ENCODE data around the gene ZBTB9.

Gene ZBTB9

GRCh38 chr6:33418690-33419291, 35.6 kb upstream of the ZBTB9 start:
- DNase-seq (ENCODE audit: low spot score): no peak

DNA sequence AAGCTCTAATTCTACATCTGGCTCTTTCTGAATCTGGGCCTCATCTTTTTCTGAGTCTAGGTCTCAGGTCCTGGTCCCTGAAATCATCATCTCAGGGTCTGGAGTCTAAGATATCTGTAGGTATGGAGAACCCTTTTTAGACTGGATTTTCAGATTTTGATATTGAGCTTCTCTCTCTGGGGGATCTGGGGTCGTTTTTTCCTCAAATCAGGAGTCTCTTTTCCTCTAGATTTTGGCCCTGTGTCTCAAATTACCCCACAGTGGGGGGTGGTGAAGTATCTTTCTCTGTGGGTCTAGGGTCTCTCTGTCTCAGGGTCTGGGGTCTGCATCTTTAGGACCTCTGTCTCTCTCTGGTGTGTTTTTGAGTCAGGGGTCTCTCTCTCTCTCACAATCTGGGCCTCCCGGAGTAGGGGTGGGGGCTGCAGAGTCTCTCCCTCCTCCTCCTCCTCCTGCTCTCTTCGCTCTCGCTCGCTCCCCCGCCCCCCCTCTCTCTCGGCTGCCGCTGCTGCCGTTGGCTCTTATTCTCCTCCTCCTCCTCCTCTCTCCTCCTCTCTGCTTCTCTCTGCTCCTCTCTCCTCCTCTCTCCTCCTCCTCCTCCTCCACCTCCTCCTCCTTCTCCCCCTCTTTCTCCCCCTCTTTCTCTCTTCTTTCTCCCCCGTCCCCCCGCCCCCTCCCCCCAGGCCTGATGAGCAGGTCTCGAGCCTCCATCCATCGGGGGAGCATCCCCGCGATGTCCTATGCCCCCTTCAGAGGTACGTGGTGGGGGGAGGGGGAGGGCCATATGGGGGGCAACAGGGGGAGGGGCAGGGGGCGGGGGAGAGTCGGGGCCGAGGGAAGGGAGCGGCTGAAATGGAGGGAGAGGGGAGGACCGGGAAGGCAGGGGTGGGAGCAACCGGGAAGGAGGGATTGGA, 34.5 kb upstream of the ZBTB9 start, which contains the start of gene SYNGAP1:
Gene SYNGAP1, plus strand, starts transcription at position 486 of the 911 bp plus-strand sequence. Its CDS starts 200 bp downstream, at position 686.
- DNase-seq (ENCODE audit: low spot score): no peak

GRCh38 chr6:33420491-33421343, 33.7 kb upstream of the ZBTB9 start:
- no peak for DNase-seq (ENCODE audit: low spot score)

DNA sequence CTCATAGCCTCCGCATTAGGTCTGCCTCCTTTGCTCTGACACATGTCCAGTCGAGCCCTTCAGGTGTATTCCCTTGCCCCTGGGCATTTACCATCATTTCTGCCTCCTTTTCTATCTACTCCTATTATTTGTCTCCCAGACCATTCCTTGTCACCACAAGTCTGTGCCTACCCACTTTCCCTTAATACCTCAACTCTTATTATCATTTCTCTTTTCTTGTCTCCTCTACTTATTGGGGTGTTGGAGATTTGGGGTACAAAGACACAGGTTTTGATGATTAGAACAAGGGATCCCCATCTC, 33.1 kb upstream of the ZBTB9 start:
- no peak for DNase-seq (ENCODE audit: low spot score)

GRCh38 chr6:33423777-33424176, 30.6 kb upstream of the ZBTB9 start:
- DNase-seq (ENCODE audit: low spot score): no peak

GRCh38 chr6:33424855-33425667, 29.3 kb upstream of the ZBTB9 start:
- no peak for DNase-seq (ENCODE audit: low spot score)

DNA sequence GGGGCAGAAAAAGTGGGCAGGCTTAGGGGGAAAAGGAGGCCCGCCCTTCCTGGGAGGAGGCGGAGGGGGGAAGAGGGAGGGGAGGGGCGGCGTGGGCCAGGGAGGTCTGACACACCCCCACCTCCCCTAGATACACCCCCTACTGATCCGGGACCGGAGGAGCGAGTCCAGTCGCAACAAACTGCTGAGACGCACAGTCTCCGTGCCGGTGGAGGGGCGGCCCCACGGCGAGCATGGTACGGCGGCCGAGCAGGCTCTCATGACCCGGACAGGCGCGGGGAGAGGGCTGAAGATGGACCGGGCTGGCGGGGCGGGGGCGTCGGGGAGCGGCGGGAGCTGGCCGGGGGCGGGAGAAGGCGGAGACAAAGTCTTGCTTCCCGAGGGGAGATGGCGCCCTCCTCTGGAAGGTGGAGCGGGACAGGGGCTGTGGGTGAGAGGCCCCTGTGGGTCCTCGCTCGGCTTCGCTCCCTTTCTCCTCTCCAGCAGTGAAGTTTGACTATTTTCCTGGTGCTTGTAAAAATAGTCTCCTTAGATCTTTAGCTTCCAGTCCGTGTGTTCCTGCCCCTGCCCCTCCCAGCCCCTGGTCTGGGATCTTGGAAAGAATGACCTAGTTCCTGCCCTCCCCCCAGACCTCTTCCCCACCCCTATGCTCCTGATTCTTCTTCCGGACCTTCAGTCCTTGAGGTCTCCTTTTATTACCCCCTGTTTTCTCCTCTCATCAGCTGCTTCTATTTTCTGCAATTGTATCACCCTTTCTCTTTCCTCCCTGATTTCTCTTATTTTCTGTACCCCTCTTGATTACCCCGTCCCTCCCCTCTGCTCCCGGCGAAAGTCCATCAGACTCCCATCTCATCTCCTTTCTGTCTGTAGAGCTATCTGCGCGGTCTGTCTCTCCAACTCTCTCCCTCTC, 28.5 kb upstream of the ZBTB9 start:
- DNase-seq (ENCODE audit: low spot score): peak; percentile 83

DNA sequence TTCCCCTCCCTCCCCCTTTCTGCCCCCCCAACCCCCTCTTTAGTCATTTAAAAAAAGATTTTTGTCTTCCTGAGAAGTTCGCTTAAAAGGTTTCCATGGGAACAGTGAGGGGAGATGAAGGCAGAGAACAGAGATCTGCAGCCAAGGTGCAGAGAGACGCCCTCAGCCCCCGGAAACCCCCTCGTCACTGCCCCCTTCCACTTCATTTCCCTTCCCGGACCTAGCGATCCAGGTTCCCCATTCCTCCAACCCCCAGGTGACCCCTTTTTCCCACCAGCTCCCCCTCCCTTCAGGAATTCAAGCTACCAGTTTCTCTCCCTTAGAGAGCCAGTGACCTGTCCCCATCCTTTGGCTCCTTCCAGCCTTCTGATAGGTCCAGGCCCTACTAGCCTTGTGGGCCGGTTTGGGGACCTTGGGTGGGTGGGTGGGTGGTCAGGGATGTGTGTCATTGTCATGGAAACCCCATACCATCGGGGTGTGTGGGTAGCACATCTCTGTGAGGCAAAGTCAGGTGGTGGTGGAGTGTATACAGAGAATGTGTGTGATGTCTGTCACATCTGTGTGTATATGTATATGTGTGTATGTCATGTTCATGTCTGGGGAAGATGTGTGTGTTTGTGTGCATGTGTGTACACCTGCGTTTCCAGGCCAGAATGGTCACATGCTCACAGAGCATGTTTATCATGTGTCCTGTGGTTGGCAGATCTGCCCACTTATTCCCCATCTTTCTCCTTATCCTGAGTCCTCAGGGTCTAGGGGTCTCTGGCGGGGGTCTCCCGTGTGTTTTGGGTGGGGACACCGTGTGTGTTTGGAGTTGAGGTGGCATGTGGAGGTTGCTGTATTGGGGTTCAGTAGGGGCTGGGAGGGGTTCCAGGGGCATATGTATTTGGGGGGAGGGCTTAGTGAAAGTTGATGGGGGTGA, 27.5 kb upstream of the ZBTB9 start:
- no peak for DNase-seq (ENCODE audit: low spot score)

DNA sequence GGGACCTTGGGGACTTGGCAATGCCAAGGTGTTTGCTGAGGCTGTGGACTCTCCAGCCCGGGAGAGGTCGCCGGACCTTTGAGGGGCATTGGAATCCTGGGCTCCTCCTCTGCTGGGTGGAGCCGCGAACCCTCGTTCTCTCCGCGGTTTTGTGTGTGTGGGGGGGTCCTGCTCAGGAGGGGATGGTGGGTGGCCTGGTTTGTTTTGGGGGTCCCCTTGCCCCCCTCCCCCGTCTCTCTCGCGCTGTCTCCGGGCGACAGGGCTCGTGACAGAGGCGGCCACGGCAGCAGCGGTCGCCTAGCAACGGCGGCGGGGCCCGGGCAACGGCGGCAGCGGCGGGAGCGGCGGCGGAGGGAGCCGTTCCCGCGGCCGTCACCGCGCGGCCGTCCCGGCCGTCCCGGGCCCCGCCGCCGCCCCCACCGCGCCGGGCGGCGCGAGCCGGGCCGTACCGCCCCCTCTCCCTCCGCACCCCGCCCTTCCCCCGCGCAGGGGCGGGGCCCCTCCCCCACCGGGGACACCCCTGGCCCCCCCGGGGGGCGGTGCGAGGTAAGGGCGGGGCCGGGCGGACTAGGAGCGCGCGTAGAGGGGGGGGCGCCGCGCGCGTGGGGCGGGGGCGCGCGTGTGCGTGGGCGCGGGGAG, 26.7 kb upstream of the ZBTB9 start:
- peak; percentile 64 for DNase-seq (ENCODE audit: low spot score)

DNA sequence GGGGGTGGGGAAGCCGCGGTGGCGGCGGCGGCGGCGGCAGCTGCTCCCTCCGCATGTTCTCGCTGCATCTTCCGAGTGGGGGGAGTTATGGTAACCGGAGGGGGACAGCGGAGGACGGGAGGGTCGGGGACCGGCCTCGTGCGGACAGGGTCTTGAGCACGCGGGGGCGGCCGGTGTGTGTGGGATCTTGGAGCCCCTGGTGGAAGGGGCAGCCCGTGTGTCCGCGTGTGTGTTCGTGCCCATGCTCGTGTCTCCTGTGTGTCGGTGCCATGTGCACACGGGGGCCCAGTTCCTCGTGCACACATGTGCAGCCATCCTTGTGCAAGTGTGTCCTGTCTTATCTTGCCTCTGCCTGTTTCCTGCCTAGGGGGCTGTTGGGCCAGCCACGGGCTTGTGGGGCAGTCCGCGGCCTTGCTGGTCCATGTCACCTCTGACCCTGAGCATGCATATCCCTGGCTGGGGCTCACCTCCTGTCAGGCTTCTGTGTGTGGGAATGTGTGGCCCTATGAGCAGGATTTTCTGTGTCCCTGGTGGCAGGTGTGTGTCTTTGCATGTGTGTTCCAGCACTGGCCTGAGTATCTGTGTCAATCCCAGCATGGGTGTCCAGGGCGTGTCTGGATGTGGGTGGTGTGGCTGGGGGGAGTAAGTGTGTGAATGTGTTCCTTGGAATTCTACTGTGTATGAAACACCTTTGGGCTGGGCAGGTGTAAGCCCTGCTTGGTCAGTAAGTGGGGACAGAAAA, 26.0 kb upstream of the ZBTB9 start:
- DNase-seq (ENCODE audit: low spot score): no peak

DNA sequence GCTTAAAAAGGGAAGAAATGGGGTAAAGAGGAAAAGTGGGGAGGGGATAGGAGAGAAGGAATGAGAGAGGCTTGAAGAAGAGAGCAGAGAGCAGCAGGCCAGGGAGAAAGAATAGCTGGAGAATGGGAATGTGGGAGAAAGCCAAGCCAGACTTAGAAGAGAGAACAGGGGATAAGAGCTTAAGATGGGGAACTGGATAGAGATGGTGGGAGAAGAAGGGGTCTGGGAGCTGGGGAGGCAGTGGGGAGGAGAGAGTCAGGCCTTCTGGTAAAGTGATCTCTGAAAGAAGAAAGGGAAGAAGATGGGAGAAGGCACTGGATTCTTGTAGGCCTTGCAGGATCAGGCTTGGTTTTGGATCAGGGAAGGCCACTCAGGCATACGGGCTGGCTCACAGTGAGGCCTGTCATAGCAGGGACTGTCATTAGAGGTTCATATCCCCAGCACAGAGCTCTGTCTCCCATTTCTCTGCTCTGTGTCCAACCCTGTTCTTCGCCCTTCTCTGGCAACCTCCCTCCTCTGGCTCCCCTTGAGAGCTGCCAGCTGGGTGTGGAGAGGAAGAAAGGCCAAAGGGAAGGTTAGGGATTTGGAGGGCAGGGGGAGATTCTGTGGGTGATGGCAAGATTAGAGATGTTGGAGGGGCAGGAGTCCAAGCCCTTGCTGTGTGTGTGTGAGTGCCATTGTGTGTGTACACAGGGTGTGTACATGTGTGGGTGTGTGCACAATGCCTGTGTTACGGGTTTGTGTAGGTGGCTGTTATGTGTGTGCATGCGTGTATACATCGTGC, 25.2 kb upstream of the ZBTB9 start:
- no peak for DNase-seq (ENCODE audit: low spot score)

- no peak for DNase-seq (ENCODE audit: low spot score)
Measured at GRCh38 chr6:33429750-33430052, 24.7 kb upstream of the ZBTB9 start.

DNA sequence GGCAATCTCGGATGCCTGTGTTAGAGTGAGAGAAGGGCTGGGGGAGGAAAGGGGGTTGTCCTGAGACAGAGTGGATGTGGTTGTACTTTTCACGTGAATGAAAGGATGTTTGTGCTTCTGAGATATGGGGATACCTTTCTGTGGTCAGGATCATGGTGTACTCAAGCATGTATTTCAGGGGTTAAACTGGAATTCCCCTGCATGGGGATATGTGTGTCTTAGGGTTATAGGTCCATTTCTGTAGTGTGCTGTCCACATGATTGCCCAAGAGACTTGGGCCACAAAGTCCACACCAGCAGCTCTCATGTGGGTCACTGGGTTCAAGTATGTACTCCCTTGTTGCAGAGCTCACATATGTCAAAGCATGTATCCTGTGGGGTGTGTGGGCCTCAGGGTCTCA, 24.0 kb upstream of the ZBTB9 start:
- no peak for DNase-seq (ENCODE audit: low spot score)

DNA sequence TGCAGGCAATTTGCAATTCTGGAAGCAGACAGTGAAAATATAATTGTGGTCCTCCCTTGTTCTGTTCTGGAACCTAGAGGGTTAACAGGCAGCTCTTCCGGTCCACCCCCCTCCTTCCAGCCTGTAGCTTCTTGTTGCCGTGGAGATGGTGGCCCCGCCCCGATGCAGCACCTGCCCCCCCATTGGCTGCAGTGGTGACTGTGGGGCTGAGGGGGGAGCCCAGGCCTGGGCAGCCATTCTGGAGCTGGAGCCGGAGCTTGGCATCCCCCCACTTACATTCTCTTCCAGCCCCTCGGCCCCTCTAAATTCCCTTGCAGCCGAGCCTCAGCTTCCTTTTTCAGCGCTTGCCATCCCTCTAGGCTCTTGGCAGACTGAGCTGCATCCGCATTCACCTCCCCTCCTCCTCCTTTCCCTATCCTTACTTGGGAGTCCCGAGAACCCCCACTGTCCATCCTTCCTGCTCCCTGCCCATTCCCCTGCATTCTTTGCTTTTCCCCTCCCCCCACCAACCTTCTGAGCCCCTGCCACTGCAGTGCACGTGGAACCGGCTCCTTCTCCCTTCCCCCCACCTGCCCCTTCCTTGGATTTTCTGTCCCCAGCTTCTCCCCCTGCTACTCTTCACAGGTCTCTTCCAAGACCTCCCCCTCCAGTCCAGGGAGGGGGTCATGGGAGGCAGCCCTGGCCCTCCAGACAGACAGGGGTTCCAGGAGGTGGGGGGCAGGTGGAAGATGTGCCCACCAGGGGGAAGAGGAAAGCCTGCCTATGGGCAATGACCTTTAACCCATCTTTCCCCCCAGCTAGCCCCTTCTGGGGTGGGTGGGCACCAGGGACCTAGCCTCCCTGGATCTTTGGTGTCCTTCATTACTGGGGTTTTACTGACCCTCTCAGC, 23.1 kb upstream of the ZBTB9 start:
- DNase-seq (ENCODE audit: low spot score): peak; percentile 88

DNA sequence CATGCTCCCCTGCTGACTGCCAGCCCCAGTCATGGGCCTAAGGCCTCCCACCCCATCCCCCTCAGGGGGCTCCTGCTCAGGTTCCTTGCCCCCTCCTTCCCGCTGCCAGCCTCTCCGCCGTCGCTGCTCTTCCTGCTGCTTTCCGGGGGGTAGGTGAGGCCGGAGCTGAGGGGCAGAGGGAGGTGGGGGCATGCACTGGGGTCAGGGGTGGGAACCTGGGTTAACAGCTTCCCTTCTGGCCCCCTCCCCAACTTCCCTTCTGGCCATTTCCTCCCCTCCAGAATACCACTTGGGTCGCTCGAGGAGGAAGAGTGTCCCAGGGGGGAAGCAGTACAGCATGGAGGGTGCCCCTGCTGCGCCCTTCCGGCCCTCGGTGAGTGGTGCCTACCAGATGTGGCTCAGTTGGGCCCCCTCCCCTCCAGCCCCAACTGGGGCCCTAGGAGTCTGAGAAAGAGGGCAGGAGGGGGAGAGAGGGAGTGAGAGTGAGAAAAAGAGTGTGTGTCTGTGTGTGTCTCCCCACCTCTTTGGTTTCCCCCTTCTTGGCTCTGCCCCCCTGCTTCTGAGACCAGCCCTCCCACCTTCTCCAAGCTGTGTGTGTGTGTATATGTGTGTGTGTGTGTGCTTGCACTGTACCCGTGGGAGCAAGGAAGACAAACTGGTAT, 22.4 kb upstream of the ZBTB9 start:
- no peak for DNase-seq (ENCODE audit: low spot score)

GRCh38 chr6:33432546-33432945, 21.8 kb upstream of the ZBTB9 start:
- DNase-seq (ENCODE audit: low spot score): no peak

Data from iPS-NIHi11 (cell line).